Epithelial cell of proximal tubule (primary cell): Measurements from ENCODE around the gene ATP7B. TPM values are rescaled to one million over a fixed set of nuclear protein-coding genes. Genes with fewer than 3 reads are reported as not detected.

Source experiments
- DNase-seq: peaks from one replicate; pipeline ENCODE4 v3.0.0-alpha.2; 2011; ENCODE audit warnings: low read depth
- H3K4me3 ChIP-seq: 2 replicates; pipeline ENCODE4 v1.5.1; 2011; ENCODE audit warnings: low read depth, mild to moderate bottlenecking, low read length
- CTCF ChIP-seq: conservative IDR thresholded peaks from 2 replicates; pipeline ENCODE4 v1.5.1; 2012; ENCODE audit warnings: low read depth, mild to moderate bottlenecking, low read length
- total RNA-seq: library from RNA; depleted of rRNA; stranded (reverse); fragments of >200 nt; gene quantifications from 2 replicates; pipeline ENCODE4 v1.2.3, GENCODE V29; 2015

ATP7B gene
- total RNA-seq, 1 donor from 2014 or later = 3.5 TPM

GRCh38 chr13:52006523-52007245 is 4.6 kb downstream of the ATP7B start:
- no peak for DNase-seq
- no peak for TF ChIP-seq CTCF
- no peak overlapping the region for H3K4me3 ChIP-seq

- H3K4me3 ChIP-seq = no peak overlapping the region
- DNase-seq = no peak
- TF ChIP-seq CTCF = no peak
These were observed 5.3 kb downstream of the ATP7B start for GRCh38 chr13:52005841-52006522.

- H3K4me3 ChIP-seq = no peak overlapping the region
- no peak for DNase-seq
- peak; percentile 19 for TF ChIP-seq CTCF
These were observed 6.6 kb downstream of the ATP7B start for GRCh38 chr13:52004511-52005170.

GRCh38 chr13:52003541-52003940 is 7.7 kb downstream of the ATP7B start:
- no peak for TF ChIP-seq CTCF
- no peak for DNase-seq
- H3K4me3 ChIP-seq = no peak overlapping the region

GRCh38 chr13:52002361-52002760 is 8.9 kb downstream of the ATP7B start:
- no peak for TF ChIP-seq CTCF
- H3K4me3 ChIP-seq = no peak overlapping the region
- no peak for DNase-seq

GRCh38 chr13:52001120-52001731 is 10.0 kb downstream of the ATP7B start:
- no peak overlapping the region for H3K4me3 ChIP-seq
- TF ChIP-seq CTCF = peak; percentile 67
- DNase-seq = no peak
